HepG2 (cell line): Measurements from ENCODE around the gene DOCK1. TPM values are rescaled to one million over a fixed set of nuclear protein-coding genes. Genes with fewer than 3 reads are reported as not detected.
A peak's percentile ranks its signal among the peaks of the same experiment; 100 is the strongest.

ENCODE experiments used
- BORCS8-MEF2B ChIP-seq: sonication (generic); formaldehyde crosslinking; IDR thresholded peaks from 2 replicates; pipeline ENCODE4 v1.8.0; 2022; ENCODE audit warnings: mild to moderate bottlenecking, missing genetic modification reagents
- CAMTA2 ChIP-seq: sonication (generic); formaldehyde crosslinking; IDR thresholded peaks from 2 replicates; pipeline ENCODE4 v1.4.0; 2020; ENCODE audit warnings: mild to moderate bottlenecking, missing genetic modification reagents, borderline replicate concordance
- CBX1 ChIP-seq: IDR thresholded peaks from one replicate; pipeline ENCODE4 v1.6.1; 2016; ENCODE audit warnings: antibody characterized with exemption, low read depth
- CSRNP2 ChIP-seq: sonication (generic); formaldehyde crosslinking; conservative IDR thresholded peaks from 2 replicates; pipeline ENCODE4 v1.8.0; 2022; ENCODE audit warnings: low read depth, missing genetic modification reagents
- ESRRA ChIP-seq: sonication (generic); formaldehyde crosslinking; IDR thresholded peaks from 2 replicates; pipeline ENCODE4 v1.5.1; 2020; ENCODE audit warnings: mild to moderate bottlenecking, low read depth, missing genetic modification reagents
- HNRNPLL ChIP-seq: fragments of 200-400 bp; formaldehyde crosslinking; IDR thresholded peaks from 2 replicates; pipeline ENCODE4 v1.6.1; 2017; ENCODE audit warnings: mild to moderate bottlenecking, low read depth, low read length; ENCODE audit not compliant: poor library complexity, severe bottlenecking
- JUNB ChIP-seq: sonication (generic); formaldehyde crosslinking; IDR thresholded peaks from 2 replicates; pipeline ENCODE4 v1.8.0; 2022; ENCODE audit warnings: missing genetic modification reagents, mild to moderate bottlenecking, borderline replicate concordance
- KDM4B ChIP-seq: sonication (generic); formaldehyde crosslinking; IDR thresholded peaks from 2 replicates; pipeline ENCODE4 v1.4.0; 2020; ENCODE audit warnings: missing genetic modification reagents
- KDM5B ChIP-seq: sonication (generic); formaldehyde crosslinking; IDR thresholded peaks from 2 replicates; pipeline ENCODE4 v1.4.0; 2020; ENCODE audit warnings: missing genetic modification reagents, mild to moderate bottlenecking, borderline replicate concordance
- NFE2L2 ChIP-seq: fragments of 150-350 bp; IDR thresholded peaks from 2 replicates; pipeline ENCODE4 v1.6.1; 2014; ENCODE audit warnings: low read length
- RBM39 ChIP-seq: fragments of 200-400 bp; formaldehyde crosslinking; IDR thresholded peaks from one replicate; pipeline ENCODE4 v1.6.1; 2018; ENCODE audit warnings: antibody characterized with exemption, mild to moderate bottlenecking, low read depth, low read length; ENCODE audit not compliant: poor library complexity, severe bottlenecking
- SIN3B ChIP-seq: fragments of 150-350 bp; IDR thresholded peaks from 2 replicates; pipeline ENCODE4 v1.6.1; 2014; ENCODE audit warnings: low read length
- SNAI1 ChIP-seq: sonication (generic); formaldehyde crosslinking; IDR thresholded peaks from 2 replicates; pipeline ENCODE4 v1.5.0; 2020; ENCODE audit warnings: mild to moderate bottlenecking, missing genetic modification reagents, borderline replicate concordance
- TBX3 ChIP-seq: fragments of 450-650 bp; IDR thresholded peaks from 2 replicates; pipeline ENCODE4 v1.6.1; 2017; ENCODE audit warnings: antibody characterized with exemption, mild to moderate bottlenecking, inconsistent platforms, borderline replicate concordance
- TGIF2 ChIP-seq: IDR thresholded peaks from 2 replicates; pipeline ENCODE4 v1.6.1; 2016; ENCODE audit warnings: control low read depth, missing compliant biosample characterization
- ZFP41 ChIP-seq: sonication (generic); formaldehyde crosslinking; IDR thresholded peaks from 2 replicates; pipeline ENCODE4 v1.4.0; 2020; ENCODE audit warnings: mild to moderate bottlenecking, missing genetic modification reagents, borderline replicate concordance
- ZFY ChIP-seq: sonication (generic); formaldehyde crosslinking; IDR thresholded peaks from 2 replicates; pipeline ENCODE4 v1.4.0; 2020; ENCODE audit warnings: missing genetic modification reagents
- ZMYM4 ChIP-seq: sonication (generic); formaldehyde crosslinking; IDR thresholded peaks from 2 replicates; pipeline ENCODE4 v1.8.1; 2023; ENCODE audit warnings: mild to moderate bottlenecking, missing genetic modification reagents
- ZNF143 ChIP-seq: sonication (generic); formaldehyde crosslinking; IDR thresholded peaks from 2 replicates; pipeline ENCODE4 v1.4.0; 2020; ENCODE audit warnings: missing genetic modification reagents
- ZNF260 ChIP-seq: sonication (generic); formaldehyde crosslinking; IDR thresholded peaks from 2 replicates; pipeline ENCODE4 v1.4.0; 2020; ENCODE audit warnings: missing genetic modification reagents, low read depth, mild to moderate bottlenecking, borderline replicate concordance
- ZNF513 ChIP-seq: sonication (generic); formaldehyde crosslinking; conservative IDR thresholded peaks from 2 replicates; pipeline ENCODE4 v1.5.0; 2020; ENCODE audit warnings: missing genetic modification reagents
- ZNF530 ChIP-seq: sonication (generic); formaldehyde crosslinking; IDR thresholded peaks from 2 replicates; pipeline ENCODE4 v1.5.0; 2020; ENCODE audit warnings: low read depth, mild to moderate bottlenecking, missing genetic modification reagents
- ZNF543 ChIP-seq: sonication (generic); formaldehyde crosslinking; IDR thresholded peaks from 2 replicates; pipeline ENCODE4 v1.4.0; 2020; ENCODE audit warnings: mild to moderate bottlenecking, missing genetic modification reagents
- ZNF556 ChIP-seq: sonication (generic); formaldehyde crosslinking; IDR thresholded peaks from 2 replicates; pipeline ENCODE4 v1.4.0; 2020; ENCODE audit warnings: mild to moderate bottlenecking, missing genetic modification reagents, borderline replicate concordance
- ZNF724P ChIP-seq: sonication (generic); formaldehyde crosslinking; IDR thresholded peaks from 2 replicates; pipeline ENCODE4 v1.8.0; 2022; ENCODE audit warnings: missing genetic modification reagents, borderline replicate concordance
- ZNF773 ChIP-seq: sonication (generic); formaldehyde crosslinking; IDR thresholded peaks from 2 replicates; pipeline ENCODE4 v1.4.0; 2020; ENCODE audit warnings: missing genetic modification reagents, borderline replicate concordance
- polyA plus RNA-seq, 8 experiments: library from polyadenylated mRNA; depleted of rRNA in 3 of 8; stranded (reverse) in 7 of 8; unstranded in 1 of 8; fragments of >200 nt; fragmentation: Illumina TruSeq in 4 of 8; extraction: Trizol in 4 of 8; gene quantifications; 2 replicates each; pipeline versions ENCODE4 v1.2.1 to v1.2.3, GENCODE V29; 2011 to 2016; ENCODE audit warnings: low read depth in 4 of 8, missing spikeins in 1 of 8, mixed read lengths in 1 of 8; ENCODE audit not compliant: insufficient read depth in 1 of 8
- total RNA-seq, 5 experiments: library from RNA; depleted of rRNA; stranded (reverse); fragments of >200 nt; fragmentation: Illumina TruSeq; extraction: Trizol; gene quantifications; 2 replicates each; pipeline ENCODE4 v1.2.3, GENCODE V29; 2016; ENCODE audit warnings: low read depth in 1 of 5

Gene DOCK1
- total and polyA plus RNA-seq, 2 of the 13 experiments (the other 11 are each of a cell fraction or from before 2014, with no cell fraction given): 8.3 to 25.5 TPM

GRCh38 chr10:126905776-126906703, 812 bp downstream of the DOCK1 start (continued):
- TF ChIP-seq ZMYM4 (CRISPR knock-in tag) (no peak), ZNF260 (no peak), ZNF143 (CRISPR knock-in tag) (no peak), ZNF530 (no peak), CBX1 (no peak), KDM4B (CRISPR knock-in tag) (no peak), ZNF513 (no peak), JUNB (CRISPR knock-in tag) (no peak), NFE2L2 (no peak), TGIF2 (no peak), ZNF543 (no peak; the same call in 1 of the 2 replicates), SIN3B (no peak), ZNF724P (CRISPR knock-in tag) (no peak), TBX3 (no peak), ESRRA (CRISPR knock-in tag) (no peak), CSRNP2 (CRISPR knock-in tag) (no peak), SNAI1 (CRISPR knock-in tag) (0 out of 2 replicates have a peak, but pooled peaks have one; percentile 38), ZNF556 (CRISPR knock-in tag) (no peak), ZFY (CRISPR knock-in tag) (peak; percentile 61), RBM39 (peak; percentile 40), ZNF773 (CRISPR knock-in tag) (no peak), BORCS8-MEF2B (CRISPR knock-in tag) (peak; percentile 44; the same call in 1 of the 2 replicates), ZFP41 (CRISPR knock-in tag) (no peak), KDM5B (CRISPR knock-in tag) (peak; percentile 57; the same call in 1 of the 2 replicates), CAMTA2 (CRISPR knock-in tag) (no peak), HNRNPLL (peak; percentile 33)
